ENCODE measurements around the gene C3orf18. TPM values are rescaled to one million over a fixed set of nuclear protein-coding genes. Genes with fewer than 3 reads are reported as not detected.

Gene C3orf18
- total RNA-seq = 10 to 100 TPM in 1 of 2 donors, 1 to 10 TPM in 1; 7.5 to 11.0 TPM

DNA sequence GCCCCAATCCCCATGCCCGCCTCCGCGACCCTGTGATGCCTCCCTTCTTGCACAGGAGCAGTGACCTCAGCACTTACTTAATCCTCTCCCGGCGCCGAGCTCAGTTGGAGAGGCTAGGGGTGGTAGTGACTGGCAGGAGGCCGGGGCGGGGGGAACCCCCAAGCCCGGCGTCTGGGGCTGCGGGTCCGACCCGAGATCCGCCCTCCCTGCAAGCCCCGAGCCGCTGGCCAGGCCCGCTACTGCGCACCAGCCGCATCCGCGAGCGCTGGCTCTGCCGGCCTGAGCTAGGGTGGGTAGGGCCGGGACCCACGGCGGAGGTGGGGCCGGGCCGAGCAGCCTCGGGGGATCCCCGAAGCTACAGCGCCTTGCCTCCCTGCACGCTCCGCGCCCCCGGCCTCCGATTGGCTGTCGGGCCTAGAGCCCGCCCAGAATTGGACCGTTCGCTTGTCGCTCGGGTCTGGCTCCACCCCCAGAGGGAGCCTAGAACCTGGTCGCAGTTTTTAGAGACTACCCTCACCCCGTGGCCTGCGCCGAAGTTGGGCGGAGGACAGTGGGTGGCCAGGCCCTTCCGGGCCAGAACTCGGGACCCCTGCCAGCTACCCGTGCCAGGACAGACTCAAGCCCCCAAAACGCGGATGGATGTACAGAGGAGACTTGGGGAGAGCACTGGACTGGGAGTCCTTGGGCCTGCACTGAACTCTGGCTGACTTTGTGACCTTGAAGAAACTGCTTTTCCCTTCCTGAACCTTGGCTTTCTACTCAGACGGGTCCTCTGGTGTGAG is at the start of gene C3orf18:
C3orf18 (minus strand) TSS at position 362 of the 782 bp plus-strand sequence. CDS start 2,048 bp downstream, outside the sequence.
- intact Hi-C loops (cut with DNase I) = loop anchor here (5.0 kb wide), 1 partner anchor 820 kb away; the partner anchor contains the start of gene MANF
- peak; percentile 81 for TF ChIP-seq POLR2AphosphoS5 (IDR thresholded peaks at IDR 0.05)
- TF ChIP-seq POLR2A (IDR thresholded peaks at IDR 0.05) = peak; percentile 11
- TF ChIP-seq, protein P1, sequence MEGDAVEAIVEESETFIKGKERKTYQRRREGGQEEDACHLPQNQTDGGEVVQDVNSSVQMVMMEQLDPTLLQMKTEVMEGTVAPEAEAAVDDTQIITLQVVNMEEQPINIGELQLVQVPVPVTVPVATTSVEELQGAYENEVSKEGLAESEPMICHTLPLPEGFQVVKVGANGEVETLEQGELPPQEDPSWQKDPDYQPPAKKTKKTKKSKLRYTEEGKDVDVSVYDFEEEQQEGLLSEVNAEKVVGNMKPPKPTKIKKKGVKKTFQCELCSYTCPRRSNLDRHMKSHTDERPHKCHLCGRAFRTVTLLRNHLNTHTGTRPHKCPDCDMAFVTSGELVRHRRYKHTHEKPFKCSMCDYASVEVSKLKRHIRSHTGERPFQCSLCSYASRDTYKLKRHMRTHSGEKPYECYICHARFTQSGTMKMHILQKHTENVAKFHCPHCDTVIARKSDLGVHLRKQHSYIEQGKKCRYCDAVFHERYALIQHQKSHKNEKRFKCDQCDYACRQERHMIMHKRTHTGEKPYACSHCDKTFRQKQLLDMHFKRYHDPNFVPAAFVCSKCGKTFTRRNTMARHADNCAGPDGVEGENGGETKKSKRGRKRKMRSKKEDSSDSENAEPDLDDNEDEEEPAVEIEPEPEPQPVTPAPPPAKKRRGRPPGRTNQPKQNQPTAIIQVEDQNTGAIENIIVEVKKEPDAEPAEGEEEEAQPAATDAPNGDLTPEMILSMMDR (IDR thresholded peaks at IDR 0.05) = no peak
- DNase-seq (ENCODE audit: low spot score) = peak; percentile 83
- Histone ChIP-seq H3K36me3 (no peaks in the 10 kb centered on the region), H3K9me3 (no peaks in the 10 kb centered on the region), H3K4me3 (peak within 1 kb of the TSS; percentile 66 to 70), H3K27me3 (replicated peaks; ENCODE audit: insufficient read depth) (no peaks in the 10 kb centered on the region), H3K4me1 (replicated peaks) (peaks cover 3% of the 10 kb centered on the region), H3K27ac (peak within 1 kb of the TSS; percentile 57 to 78)
- 3% methylated on average over 36 of the region's 53 CpGs for WGBS

DNA sequence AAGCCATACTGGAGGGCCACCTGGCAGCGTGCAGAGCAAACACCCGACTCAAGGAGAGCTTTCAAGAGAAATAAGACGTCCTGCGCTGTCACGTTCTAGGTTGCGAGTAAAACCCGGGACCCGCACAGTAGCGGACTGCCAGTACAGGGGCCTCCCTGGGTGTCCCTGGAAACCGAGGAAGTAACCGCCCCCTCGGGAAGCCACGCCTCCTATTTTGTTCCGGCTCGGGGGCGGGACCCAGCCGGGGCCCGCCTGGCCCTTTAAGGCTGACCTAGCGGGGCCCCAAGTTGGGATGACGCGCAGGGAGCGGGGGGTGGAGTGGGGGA is 49.2 kb upstream of the C3orf18 start:
- Histone ChIP-seq H3K36me3 (no peaks in the 10 kb centered on the region), H3K4me3 (peak overlapping the region; percentile 54 to 86), H3K4me1 (replicated peaks) (peaks cover 17% of the 10 kb centered on the region), H3K27ac (peak overlapping the region; percentile 85 to 93), H3K9me3 (no peaks in the 10 kb centered on the region), H3K27me3 (replicated peaks; ENCODE audit: insufficient read depth) (no peaks in the 10 kb centered on the region)
- TF ChIP-seq, protein P1 (IDR thresholded peaks at IDR 0.05) = no peak
- TF ChIP-seq POLR2A (IDR thresholded peaks at IDR 0.05) = peak; percentile 31
- TF ChIP-seq POLR2AphosphoS5 (IDR thresholded peaks at IDR 0.05) = peak; percentile 67
- 0% methylated on average over 14 of the region's 22 CpGs for WGBS
- DNase-seq (ENCODE audit: low spot score) = peak; percentile 90
- intact Hi-C loops (cut with DNase I) = loop anchor here (2.0 to 10.0 kb wide), 5 partner anchors 58 to 1058 kb away; partner anchors contain the start of genes DOCK3, MANF and TEX264

DNA sequence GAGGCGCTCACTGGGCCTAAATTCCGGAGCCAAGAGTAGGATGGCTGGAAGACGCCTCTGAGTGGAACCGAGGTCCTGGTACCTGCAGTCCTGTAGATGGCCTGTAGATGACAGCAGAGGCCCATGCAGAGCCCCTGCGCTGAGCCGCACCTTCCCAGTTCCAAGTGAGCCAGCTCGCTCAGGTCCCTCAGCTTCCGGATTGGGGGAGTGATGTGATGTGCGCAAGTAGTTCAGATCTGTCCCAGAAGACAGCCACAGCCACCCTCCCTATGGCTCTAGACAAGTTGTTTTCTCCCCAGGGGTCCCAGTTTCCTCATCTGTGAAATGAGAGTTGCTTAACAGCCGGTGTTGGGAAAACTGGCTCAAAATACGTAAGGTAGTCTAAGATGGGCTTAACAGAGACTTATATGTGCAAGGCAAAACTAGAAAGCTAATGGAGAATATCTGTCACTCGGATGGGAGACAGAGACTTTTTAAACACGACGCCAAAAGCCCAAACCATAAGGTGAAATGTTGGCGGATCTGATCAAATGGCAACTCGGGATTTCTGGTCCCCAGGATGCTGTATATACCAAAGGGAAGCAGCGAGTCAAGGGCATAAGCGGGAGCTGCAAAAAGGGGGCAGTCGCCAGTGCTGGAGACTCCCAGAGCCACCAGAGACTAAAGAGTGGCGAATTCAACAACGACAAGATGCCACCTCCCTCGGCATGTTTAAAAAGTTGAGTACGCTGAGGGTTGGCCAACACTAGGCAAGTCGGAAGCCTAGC is 48.6 kb upstream of the C3orf18 start:
- peak overlapping the region; percentile 54 to 86 for H3K4me3 ChIP-seq
- WGBS = 2% methylated on average over 24 of the region's 24 CpGs
- peaks cover 17% of the 10 kb centered on the region for H3K4me1 ChIP-seq (replicated peaks)
- intact Hi-C loops (cut with DNase I) = loop anchor here (2.0 to 10.0 kb wide), 5 partner anchors 59 to 1059 kb away; partner anchors contain the start of genes DOCK3, MANF and TEX264
- no peaks in the 10 kb centered on the region for H3K9me3 ChIP-seq
- peak; percentile 85 for DNase-seq (ENCODE audit: low spot score)
- H3K27me3 ChIP-seq (replicated peaks; ENCODE audit: insufficient read depth) = no peaks in the 10 kb centered on the region
- H3K36me3 ChIP-seq = no peaks in the 10 kb centered on the region
- H3K27ac ChIP-seq = peak overlapping the region; percentile 85 to 93
- TF ChIP-seq POLR2AphosphoS5 (IDR thresholded peaks at IDR 0.05) (peak; percentile 52), POLR2A (IDR thresholded peaks at IDR 0.05) (no peak)
- TF ChIP-seq, protein P1 (IDR thresholded peaks at IDR 0.05) = peak; percentile 94 to 99 (median 98)

DNA sequence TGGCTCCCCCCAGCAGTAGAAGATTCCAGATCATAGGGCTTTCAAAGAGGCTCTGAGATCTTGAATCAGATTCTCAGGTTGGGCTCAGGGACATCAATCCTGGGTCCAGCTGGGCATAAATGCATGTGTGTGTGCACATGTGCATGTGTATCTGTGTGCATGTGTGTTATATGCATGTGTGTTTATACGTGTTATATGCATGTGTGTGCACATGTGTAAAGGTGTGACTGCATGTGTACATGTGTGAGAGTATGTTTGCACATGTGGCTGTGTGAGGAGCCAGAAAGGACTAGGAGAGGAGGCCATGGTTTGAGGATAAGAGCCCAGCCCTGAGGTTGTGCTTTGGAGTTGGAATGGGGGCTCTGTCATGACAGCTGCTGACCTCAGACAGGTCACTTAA is 47.6 kb upstream of the C3orf18 start:
- Histone ChIP-seq H3K27ac (no peak overlapping the region), H3K4me1 (replicated peaks) (peaks cover 8% of the 10 kb centered on the region), H3K9me3 (no peaks in the 10 kb centered on the region), H3K27me3 (replicated peaks; ENCODE audit: insufficient read depth) (no peaks in the 10 kb centered on the region), H3K36me3 (no peaks in the 10 kb centered on the region), H3K4me3 (no peak overlapping the region)
- no peak for TF ChIP-seq POLR2AphosphoS5 (IDR thresholded peaks at IDR 0.05)
- no peak for TF ChIP-seq POLR2A (IDR thresholded peaks at IDR 0.05)
- TF ChIP-seq, protein P1 (IDR thresholded peaks at IDR 0.05) = no peak
- intact Hi-C loops (cut with DNase I) = loop anchor here (5.0 to 10.0 kb wide), 3 partner anchors 772 to 1060 kb away; partner anchors contain the start of genes MANF and TEX264
- 67% methylated on average over 1 of the region's 1 CpG for WGBS
- DNase-seq (ENCODE audit: low spot score) = no peak
